ENCODE data around the gene MAGEF1. TPM values are rescaled to one million over a fixed set of nuclear protein-coding genes. Genes with fewer than 3 reads are reported as not detected.

The MAGEF1 gene
- total RNA-seq, 1 donor from 2014 or later: 88.1 TPM

DNA sequence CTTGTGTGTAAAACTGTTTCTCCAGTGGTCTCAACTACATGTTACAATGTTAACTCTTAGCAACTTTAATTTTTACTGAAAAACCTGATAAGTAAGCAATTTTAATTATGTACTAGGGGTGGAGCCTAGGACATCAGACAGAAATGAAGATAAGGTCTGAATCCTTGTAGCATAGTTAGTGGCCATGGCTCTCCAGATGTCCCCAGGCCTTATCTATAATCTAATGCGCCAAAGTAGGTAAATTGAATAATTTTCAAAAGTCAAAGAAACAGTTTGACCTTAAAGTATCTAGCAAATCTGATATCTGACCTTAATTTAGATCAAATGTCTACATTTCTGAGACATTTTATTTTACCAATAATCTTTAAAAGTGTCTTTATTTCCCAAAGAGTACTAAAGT is 8.2 kb downstream of the MAGEF1 start:
- H3K9me3 ChIP-seq (ENCODE audit: low read depth): peaks cover 13% of the 10 kb centered on the region
- Mint-ChIP-seq H3K4me1 (peaks cover 8% of the 10 kb centered on the region), H3K27ac (no peak overlapping the region), H3K9me3 (peaks cover 10% of the 10 kb centered on the region), H3K36me3 (peaks cover 32% of the 10 kb centered on the region), H3K27me3 (ENCODE audit: insufficient read depth, low read depth) (no peaks in the 10 kb centered on the region), H3K4me3 (no peak overlapping the region)
- no peak for DNase-seq (ENCODE audit: low spot score)
- no peak overlapping the region for H3K9ac ChIP-seq
- H3K79me2 ChIP-seq (ENCODE audit: low read depth): peaks cover 7% of the 10 kb centered on the region
- no peak overlapping the region for H3K27ac ChIP-seq
- TF ChIP-seq, protein P1, sequence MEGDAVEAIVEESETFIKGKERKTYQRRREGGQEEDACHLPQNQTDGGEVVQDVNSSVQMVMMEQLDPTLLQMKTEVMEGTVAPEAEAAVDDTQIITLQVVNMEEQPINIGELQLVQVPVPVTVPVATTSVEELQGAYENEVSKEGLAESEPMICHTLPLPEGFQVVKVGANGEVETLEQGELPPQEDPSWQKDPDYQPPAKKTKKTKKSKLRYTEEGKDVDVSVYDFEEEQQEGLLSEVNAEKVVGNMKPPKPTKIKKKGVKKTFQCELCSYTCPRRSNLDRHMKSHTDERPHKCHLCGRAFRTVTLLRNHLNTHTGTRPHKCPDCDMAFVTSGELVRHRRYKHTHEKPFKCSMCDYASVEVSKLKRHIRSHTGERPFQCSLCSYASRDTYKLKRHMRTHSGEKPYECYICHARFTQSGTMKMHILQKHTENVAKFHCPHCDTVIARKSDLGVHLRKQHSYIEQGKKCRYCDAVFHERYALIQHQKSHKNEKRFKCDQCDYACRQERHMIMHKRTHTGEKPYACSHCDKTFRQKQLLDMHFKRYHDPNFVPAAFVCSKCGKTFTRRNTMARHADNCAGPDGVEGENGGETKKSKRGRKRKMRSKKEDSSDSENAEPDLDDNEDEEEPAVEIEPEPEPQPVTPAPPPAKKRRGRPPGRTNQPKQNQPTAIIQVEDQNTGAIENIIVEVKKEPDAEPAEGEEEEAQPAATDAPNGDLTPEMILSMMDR (IDR thresholded peaks at IDR 0.05): no peak
- TF ChIP-seq EZH2 (IDR thresholded peaks at IDR 0.05): no peak
- TF ChIP-seq EZH2phosphoT487 (IDR thresholded peaks at IDR 0.05): no peak
- no peaks in the 10 kb centered on the region for H3K27me3 ChIP-seq
- peaks cover 12% of the 10 kb centered on the region for H3F3A ChIP-seq (ENCODE audit: low read depth)
- no peaks in the 10 kb centered on the region for H3K4me1 ChIP-seq
- H3K36me3 ChIP-seq: peaks cover 5% of the 10 kb centered on the region
- no peaks in the 10 kb centered on the region for H4K20me1 ChIP-seq (ENCODE audit: low read depth)
- H2AFZ ChIP-seq (replicated peaks): no peak overlapping the region
- no peak overlapping the region for H3K4me2 ChIP-seq
- H3K4me3 ChIP-seq: no peak overlapping the region

DNA sequence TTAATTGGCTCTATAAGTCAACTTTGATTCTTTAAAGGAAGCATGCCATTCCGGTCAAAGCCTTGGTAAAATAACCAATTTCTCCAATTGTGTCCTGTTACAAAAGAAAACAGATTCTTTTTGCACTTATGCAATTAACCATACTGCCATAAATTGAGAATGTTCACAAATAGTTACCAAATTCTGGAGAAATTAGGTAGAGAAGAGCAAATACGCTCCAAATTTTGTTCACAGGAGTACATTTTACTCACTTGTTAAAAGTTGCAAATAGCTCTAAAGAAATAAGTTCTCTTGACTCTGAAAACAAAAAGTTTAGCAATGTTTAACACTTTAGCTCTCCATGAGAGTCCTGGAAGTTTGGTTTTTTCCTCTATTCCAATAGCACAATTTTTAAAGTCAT is 11.1 kb downstream of the MAGEF1 start:
- Mint-ChIP-seq H3K4me1 (peaks cover 17% of the 10 kb centered on the region), H3K36me3 (peaks cover 19% of the 10 kb centered on the region), H3K4me3 (no peak overlapping the region), H3K9me3 (peaks cover 10% of the 10 kb centered on the region), H3K27me3 (ENCODE audit: insufficient read depth, low read depth) (no peaks in the 10 kb centered on the region), H3K27ac (no peak overlapping the region)
- Histone ChIP-seq H3K9me3 (ENCODE audit: low read depth) (peaks cover 13% of the 10 kb centered on the region), H3K36me3 (peaks cover 5% of the 10 kb centered on the region), H3K79me2 (ENCODE audit: low read depth) (no peaks in the 10 kb centered on the region), H4K20me1 (ENCODE audit: low read depth) (no peaks in the 10 kb centered on the region), H3K4me3 (no peak overlapping the region), H3K4me2 (no peak overlapping the region), H3K4me1 (no peaks in the 10 kb centered on the region), H3K27me3 (no peaks in the 10 kb centered on the region), H3K9ac (no peak overlapping the region), H3K27ac (no peak overlapping the region), H2AFZ (replicated peaks) (no peak overlapping the region), H3F3A (ENCODE audit: low read depth) (peaks cover 5% of the 10 kb centered on the region)
- no peak for DNase-seq (ENCODE audit: low spot score)
- TF ChIP-seq, protein P1 (IDR thresholded peaks at IDR 0.05): no peak
- no peak for TF ChIP-seq EZH2 (IDR thresholded peaks at IDR 0.05)
- TF ChIP-seq EZH2phosphoT487 (IDR thresholded peaks at IDR 0.05): no peak

DNA sequence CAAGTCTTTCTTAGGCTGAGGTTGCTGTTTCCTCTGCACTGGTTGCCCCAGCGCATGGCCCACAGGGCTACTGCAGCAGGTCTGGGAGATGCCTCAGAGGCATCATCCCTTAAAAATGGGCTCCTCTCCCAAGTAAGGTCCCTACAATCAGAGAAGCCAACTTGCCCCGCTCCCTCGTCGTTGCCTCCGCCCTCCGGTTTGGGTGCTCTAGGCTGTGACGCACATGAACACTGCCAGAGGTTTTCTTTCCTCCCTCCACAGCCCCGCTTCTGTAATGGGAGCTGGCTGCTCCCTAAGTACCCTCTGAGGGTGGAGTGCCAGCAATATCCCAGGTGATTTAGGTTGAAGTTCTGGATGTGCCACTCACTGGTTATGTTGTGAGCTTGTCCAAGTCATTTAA is 14.0 kb downstream of the MAGEF1 start:
- Histone ChIP-seq H3K4me3 (no peak overlapping the region), H4K20me1 (ENCODE audit: low read depth) (no peaks in the 10 kb centered on the region), H3K9ac (no peak overlapping the region), H3K27me3 (no peaks in the 10 kb centered on the region), H3K4me1 (peaks cover 13% of the 10 kb centered on the region), H3K27ac (no peak overlapping the region), H3K36me3 (peaks cover 5% of the 10 kb centered on the region), H3K4me2 (no peak overlapping the region), H3K79me2 (ENCODE audit: low read depth) (no peaks in the 10 kb centered on the region), H3F3A (ENCODE audit: low read depth) (peaks cover 3% of the 10 kb centered on the region), H2AFZ (replicated peaks) (no peak overlapping the region), H3K9me3 (ENCODE audit: low read depth) (peaks cover 13% of the 10 kb centered on the region)
- Mint-ChIP-seq H3K4me3 (no peak overlapping the region), H3K27ac (no peak overlapping the region), H3K4me1 (peaks cover 38% of the 10 kb centered on the region), H3K36me3 (peaks cover 14% of the 10 kb centered on the region), H3K27me3 (ENCODE audit: insufficient read depth, low read depth) (peaks cover 6% of the 10 kb centered on the region), H3K9me3 (peaks cover 8% of the 10 kb centered on the region)
- TF ChIP-seq EZH2phosphoT487 (IDR thresholded peaks at IDR 0.05) (no peak), EZH2 (IDR thresholded peaks at IDR 0.05) (no peak)
- TF ChIP-seq, protein P1 (IDR thresholded peaks at IDR 0.05): no peak
- DNase-seq (ENCODE audit: low spot score): no peak
